Caco-2 (cell line): Measurements from ENCODE around the gene AARS1. TPM values are rescaled to one million over a fixed set of nuclear protein-coding genes. Genes with fewer than 3 reads are reported as not detected.

ENCODE experiments used
- BruUV-seq: library from RNA; stranded (reverse); fragments of 400-500 nt; replicated peaks from 2 replicates; lab custom pipeline; 2021; lab: Mats Ljungman, UMichigan
- CTCF ChIA-PET: fragments of 300-600 bp; sonication (Branson Sonifier 250); formaldehyde crosslinking; loops from one replicate; lab custom pipeline; 2022; ENCODE audit warnings: antibody characterized with exemption; lab: Charles Lee
- POLR2A ChIA-PET: fragments of 300-600 bp; sonication (Branson Sonifier 250); formaldehyde crosslinking; loops from one replicate; lab custom pipeline; 2022; ENCODE audit warnings: antibody characterized with exemption; lab: Charles Lee
- DNase-seq, 2 experiments: peaks; one replicate each; pipeline versions ENCODE4 v3.0.0 to v3.0.0-alpha.2; 2020 to 2022
- H3K27me3 ChIP-seq: replicated peaks from 2 replicates; pipeline ENCODE4 v1.6.0; 2011; ENCODE audit warnings: low read length; ENCODE audit not compliant: control insufficient read depth, insufficient read depth
- H3K36me3 ChIP-seq: 2 replicates; pipeline ENCODE4 v1.5.1; 2011; ENCODE audit warnings: low read length; ENCODE audit not compliant: control insufficient read depth, insufficient read depth
- H3K4me1 ChIP-seq: fragments of 250-450 bp; sonication (Bioruptor Pico); 2 replicates; pipeline ENCODE4 v1.5.1; 2020; ENCODE audit warnings: mild to moderate bottlenecking
- H3K4me3 ChIP-seq: 2 replicates; pipeline ENCODE4 v1.5.1; 2011; ENCODE audit warnings: low read depth, mild to moderate bottlenecking, control low read depth, low read length
- H3K9me3 ChIP-seq: fragments of 250-450 bp; sonication (Bioruptor Pico); 2 replicates; pipeline ENCODE4 v1.5.1; 2020; ENCODE audit warnings: mild to moderate bottlenecking, moderate library complexity
- H3K27ac Mint-ChIP-seq: one replicate; pipeline ENCODE4 v1.8.0; 2022; ENCODE audit warnings: mixed read lengths; ENCODE audit not compliant: unreplicated experiment
- H3K27me3 Mint-ChIP-seq: one replicate; pipeline ENCODE4 v1.8.0; 2022; ENCODE audit warnings: mixed read lengths; ENCODE audit not compliant: insufficient read depth, unreplicated experiment
- H3K36me3 Mint-ChIP-seq: one replicate; pipeline ENCODE4 v1.8.0; 2022; ENCODE audit warnings: mild to moderate bottlenecking, mixed read lengths; ENCODE audit not compliant: insufficient read depth, unreplicated experiment
- H3K4me1 Mint-ChIP-seq: one replicate; pipeline ENCODE4 v1.8.0; 2022; ENCODE audit warnings: low read depth, mixed read lengths; ENCODE audit not compliant: unreplicated experiment
- H3K4me3 Mint-ChIP-seq: one replicate; pipeline ENCODE4 v1.8.0; 2022; ENCODE audit warnings: mild to moderate bottlenecking, moderate library complexity, mixed read lengths; ENCODE audit not compliant: unreplicated experiment
- H3K9me3 Mint-ChIP-seq: one replicate; pipeline ENCODE4 v1.8.0; 2022; ENCODE audit warnings: mixed read lengths; ENCODE audit not compliant: unreplicated experiment
- intact Hi-C: fragments of 100-400 bp; cut with micrococcal nuclease; formaldehyde crosslinking; loops from one replicate; pipeline ENCODE4 v1.10.0; 2022; ENCODE audit not compliant: unreplicated experiment
- total RNA-seq: library from RNA; stranded (reverse); gene quantifications from 2 replicates; pipeline ENCODE4 v1.2.3, GENCODE V29; 2022
- TF ChIP-seq, protein P1 (sequence below), 2 experiments: fragments of 200-600 bp in 1 of 2; IDR thresholded peaks; 1 replicate in 1 of 2; 2 replicates in 1 of 2; pipeline versions ENCODE4 v1.5.1 to v1.8.0; 2011 to 2022; ENCODE audit warnings: antibody characterized with exemption in 1 of 2, control low read depth in 1 of 2, inconsistent platforms in 1 of 2, low read depth in 1 of 2, low read length in 1 of 2, mild to moderate bottlenecking in 1 of 2, moderate library complexity in 1 of 2; ENCODE audit not compliant: insufficient read depth in 1 of 2, severe bottlenecking in 1 of 2, unreplicated experiment in 1 of 2

AARS1 gene
- total RNA-seq, 1 experiment from 2014 or later = 449 TPM

DNA sequence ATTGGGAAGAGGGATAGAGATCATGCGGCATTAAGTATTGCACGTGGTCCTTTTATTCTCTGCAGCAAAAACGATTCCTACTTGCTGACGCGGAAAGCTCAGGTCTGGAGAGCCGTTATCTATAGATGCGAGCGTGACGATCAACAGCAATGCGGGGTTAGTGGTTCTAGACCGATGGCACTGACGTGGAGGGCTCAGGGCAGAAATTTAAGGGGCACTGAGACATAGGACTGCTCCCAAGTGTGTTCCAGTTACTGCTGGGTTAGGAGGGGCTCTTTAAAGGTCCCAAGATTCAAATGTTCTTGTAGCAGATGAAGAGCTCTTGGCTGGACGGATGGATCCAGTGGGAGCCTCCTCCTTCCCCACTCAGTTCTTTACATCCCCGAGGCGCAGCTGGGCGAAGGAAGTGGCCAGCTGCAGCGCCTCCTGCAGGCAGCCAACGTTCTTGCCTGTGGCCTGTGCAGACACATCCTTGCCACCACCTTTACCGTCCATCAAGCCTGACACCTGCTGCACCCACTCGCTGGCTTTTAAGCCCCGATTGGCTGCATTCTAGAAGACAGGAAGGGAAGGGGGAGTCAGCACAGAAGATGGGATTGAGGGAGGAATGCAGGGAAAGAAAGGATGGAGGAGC lies 36.8 kb downstream of the AARS1 start:
- Histone ChIP-seq H3K4me1 (no peaks in the 10 kb centered on the region), H3K36me3 (peaks cover 10% of the 10 kb centered on the region), H3K4me3 (no peak overlapping the region), H3K27me3 (no peaks in the 10 kb centered on the region), H3K9me3 (no peaks in the 10 kb centered on the region)
- no peaks in the 10 kb centered on the region for H3K9me3 Mint-ChIP-seq
- H3K4me1 Mint-ChIP-seq = no peaks in the 10 kb centered on the region
- H3K27ac Mint-ChIP-seq = peak overlapping the region; percentile 89
- H3K36me3 Mint-ChIP-seq = peaks cover 92% of the 10 kb centered on the region
- H3K4me3 Mint-ChIP-seq = peak overlapping the region; percentile 82
- intact Hi-C loops = no loop called here
- H3K27me3 Mint-ChIP-seq = no peaks in the 10 kb centered on the region
- CTCF ChIA-PET = interaction anchor here (0.5 to 2.2 kb wide), 9 partner anchors 15 to 157 kb away, joined by 3 to 11 read pairs (median 5); partner anchors contain the start of genes AARS1 and DDX19A
- DNase-seq = peak; percentile 63 to 65
- POLR2A ChIA-PET = interaction anchor here (1.2 kb wide), 1 partner anchor 37 kb away, joined by 3 read pairs; the partner anchor contains the start of gene AARS1
- TSS peak; percentile 41 for BruUV-seq
- TF ChIP-seq, protein P1, sequence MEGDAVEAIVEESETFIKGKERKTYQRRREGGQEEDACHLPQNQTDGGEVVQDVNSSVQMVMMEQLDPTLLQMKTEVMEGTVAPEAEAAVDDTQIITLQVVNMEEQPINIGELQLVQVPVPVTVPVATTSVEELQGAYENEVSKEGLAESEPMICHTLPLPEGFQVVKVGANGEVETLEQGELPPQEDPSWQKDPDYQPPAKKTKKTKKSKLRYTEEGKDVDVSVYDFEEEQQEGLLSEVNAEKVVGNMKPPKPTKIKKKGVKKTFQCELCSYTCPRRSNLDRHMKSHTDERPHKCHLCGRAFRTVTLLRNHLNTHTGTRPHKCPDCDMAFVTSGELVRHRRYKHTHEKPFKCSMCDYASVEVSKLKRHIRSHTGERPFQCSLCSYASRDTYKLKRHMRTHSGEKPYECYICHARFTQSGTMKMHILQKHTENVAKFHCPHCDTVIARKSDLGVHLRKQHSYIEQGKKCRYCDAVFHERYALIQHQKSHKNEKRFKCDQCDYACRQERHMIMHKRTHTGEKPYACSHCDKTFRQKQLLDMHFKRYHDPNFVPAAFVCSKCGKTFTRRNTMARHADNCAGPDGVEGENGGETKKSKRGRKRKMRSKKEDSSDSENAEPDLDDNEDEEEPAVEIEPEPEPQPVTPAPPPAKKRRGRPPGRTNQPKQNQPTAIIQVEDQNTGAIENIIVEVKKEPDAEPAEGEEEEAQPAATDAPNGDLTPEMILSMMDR (IDR thresholded peaks at IDR 0.05; ENCODE audit: insufficient read depth in 1 of 2, low read depth in 1 of 2, low read length in 1 of 2, severe bottlenecking in 1 of 2, unreplicated experiment in 1 of 2) = peak; percentile 48 to 52

DNA sequence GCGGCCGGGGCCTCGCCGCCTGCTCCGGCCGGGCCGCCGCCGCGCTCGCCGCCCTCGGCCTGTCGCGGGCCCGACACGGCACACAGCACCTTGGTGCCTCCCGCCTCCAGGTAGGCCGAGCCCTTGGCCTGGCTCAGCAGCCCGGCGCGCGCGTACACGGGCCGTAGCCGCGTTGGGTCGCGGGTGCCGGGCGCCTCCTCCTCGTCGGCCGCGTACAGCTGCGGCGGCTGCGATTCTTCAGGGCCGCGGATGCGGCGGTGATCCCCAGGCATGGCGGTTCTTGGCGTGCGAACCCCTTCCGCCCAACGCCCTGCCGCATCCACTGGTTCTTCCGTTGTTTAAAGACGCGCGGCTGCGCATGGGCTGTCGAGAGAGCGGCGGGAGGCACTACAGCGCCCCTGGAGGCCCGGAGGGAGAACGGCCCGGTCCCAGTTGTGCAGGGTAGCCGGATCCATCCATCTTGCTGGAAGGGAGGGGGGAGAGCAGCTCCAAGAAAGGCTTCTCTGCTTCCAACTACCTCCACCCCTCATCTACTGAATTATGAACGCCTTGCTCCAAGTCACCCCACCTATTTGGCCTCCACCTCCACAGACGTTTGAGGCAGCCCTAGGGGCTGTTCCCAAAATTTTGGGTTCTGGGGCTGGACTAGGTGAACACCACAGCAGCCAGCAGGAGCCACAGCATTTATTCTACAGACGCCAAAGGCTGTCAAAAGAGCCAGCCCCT lies 37.5 kb downstream of the AARS1 start, which contains the start of gene EXOSC6:
Gene EXOSC6, minus strand, starts transcription at position 312 of the 726 bp plus-strand sequence. Its CDS starts 40 bp downstream, at position 272.
- POLR2A ChIA-PET = interaction anchor here (1.2 kb wide), 1 partner anchor 38 kb away, joined by 3 read pairs; the partner anchor contains the start of gene AARS1
- H3K4me3 ChIP-seq = peak within 1 kb of the TSS; percentile 99
- CTCF ChIA-PET = interaction anchor here (0.6 to 2.2 kb wide), 8 partner anchors 16 to 158 kb away, joined by 3 to 11 read pairs (median 4); partner anchors contain the start of genes AARS1 and DDX19A
- Mint-ChIP-seq H3K4me3 (peak within 1 kb of the TSS; percentile 82), H3K4me1 (no peaks in the 10 kb centered on the region), H3K27ac (peak within 1 kb of the TSS; percentile 89), H3K27me3 (no peaks in the 10 kb centered on the region), H3K9me3 (no peaks in the 10 kb centered on the region), H3K36me3 (peaks cover 86% of the 10 kb centered on the region)
- peak; percentile 96 to 98 for DNase-seq
- peaks cover 10% of the 10 kb centered on the region for H3K36me3 ChIP-seq
- H3K9me3 ChIP-seq = no peaks in the 10 kb centered on the region
- H3K4me1 ChIP-seq = no peaks in the 10 kb centered on the region
- intact Hi-C loops = no loop called here
- H3K27me3 ChIP-seq = no peaks in the 10 kb centered on the region
- TF ChIP-seq, protein P1 (IDR thresholded peaks at IDR 0.05; ENCODE audit: insufficient read depth in 1 of 2, low read depth in 1 of 2, low read length in 1 of 2, severe bottlenecking in 1 of 2, unreplicated experiment in 1 of 2) = peak; percentile 97 to 98
- BruUV-seq = no TSS peak
